RPMI8226 (cell line): ENCODE results near the gene TRAFD1.
"Not testable (repeated sequence)": the region's sequence is repeated elsewhere in the genome, so short reads cannot be mapped to it uniquely, and the experiment has no call there.

Experiments
- DNase-seq: peaks from one replicate; pipeline ENCODE4 v3.0.0-alpha.2; 2015

TRAFD1 gene

DNA sequence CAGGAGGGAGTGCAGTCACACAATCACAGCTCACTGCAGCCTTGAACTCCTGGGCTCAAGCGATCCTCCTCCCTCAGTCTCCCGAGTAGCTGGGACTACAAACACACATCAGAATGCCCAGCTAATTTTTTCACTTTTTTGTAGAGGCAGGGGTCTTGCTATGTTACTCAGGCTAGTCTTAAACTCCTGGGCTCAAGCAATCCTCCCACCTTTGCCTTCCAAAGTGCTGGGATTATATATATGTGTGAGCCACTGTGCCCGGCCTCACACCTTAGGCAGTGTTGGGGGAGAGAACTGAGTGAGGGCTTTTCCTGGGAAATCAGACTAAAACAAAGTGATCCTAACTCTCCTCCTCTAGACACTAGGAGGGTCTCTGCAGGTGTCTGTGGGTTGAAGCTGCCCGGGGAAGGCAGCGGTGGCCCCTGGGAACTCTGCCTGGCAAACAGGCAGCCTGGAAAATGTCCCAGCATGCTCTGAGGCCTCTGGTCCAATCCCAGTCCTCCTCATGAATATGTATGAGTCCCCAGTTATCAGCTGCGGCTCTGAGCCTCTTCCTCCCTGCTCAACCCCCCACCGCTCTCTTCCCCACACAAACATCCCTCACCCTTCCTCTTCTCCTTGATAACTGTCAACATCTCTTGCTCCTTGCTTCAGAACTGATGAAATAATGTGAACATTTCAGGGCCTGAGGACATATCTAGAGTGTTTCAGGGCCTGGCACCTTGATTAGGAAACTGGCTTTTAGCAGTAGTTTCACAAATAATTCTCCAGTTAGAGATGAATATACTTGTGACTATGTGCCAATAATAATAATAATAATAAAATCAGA is 8.9 kb upstream of the TRAFD1 start:
- DNase-seq: no peak

GRCh38 chr12:112117685-112118084 is 7.7 kb upstream of the TRAFD1 start:
- DNase-seq: no peak

- DNase-seq: no peak
These were observed 3.4 kb upstream of the TRAFD1 start for GRCh38 chr12:112121780-112122565.

DNA sequence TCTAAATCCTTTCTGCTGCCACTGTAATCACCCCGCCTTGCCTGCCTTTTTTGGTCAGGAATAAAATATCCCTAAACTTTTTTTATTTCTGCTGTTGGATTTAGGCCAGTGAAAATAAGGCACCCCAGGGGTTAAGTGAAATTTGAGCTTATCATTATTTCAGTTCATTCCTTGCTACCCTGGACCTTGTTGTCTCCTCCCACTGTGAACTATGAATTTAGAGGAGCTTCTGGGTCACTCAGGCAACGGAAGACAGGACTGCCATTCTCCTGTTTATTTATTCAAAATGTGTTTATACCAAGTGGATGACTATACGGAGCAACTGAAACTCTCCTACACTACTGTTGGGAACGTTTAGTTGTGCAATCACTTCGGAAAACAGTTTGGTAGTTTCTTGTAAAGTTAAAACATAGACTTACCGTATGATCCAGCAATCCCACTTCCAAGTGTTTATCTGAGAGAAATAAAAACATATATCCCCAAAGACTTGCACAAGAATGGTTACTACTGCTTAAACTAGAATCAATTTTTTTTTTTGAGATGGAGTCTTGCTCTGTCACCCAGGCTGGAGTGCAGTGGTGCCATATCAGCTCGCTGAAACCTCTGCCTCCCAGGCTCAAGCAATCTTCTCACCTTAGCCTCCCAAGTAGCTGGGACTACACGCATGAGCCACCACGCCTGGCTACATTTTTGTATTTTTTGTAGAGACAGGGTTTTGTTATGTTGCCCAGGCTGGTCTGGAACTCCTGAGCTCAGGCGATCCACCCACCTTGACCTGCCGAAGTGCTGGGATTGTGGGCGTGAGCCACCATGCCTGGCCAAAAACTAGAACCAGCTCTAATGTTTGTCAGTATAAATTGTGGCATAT is 2.3 kb upstream of the TRAFD1 start:
- no peak for DNase-seq

GRCh38 chr12:112124918-112125249 is 476 bp upstream of the TRAFD1 start:
- DNase-seq: no peak

- peak; percentile 12 for DNase-seq
These were observed 659 bp downstream of the TRAFD1 start for GRCh38 chr12:112126000-112126438.

DNA sequence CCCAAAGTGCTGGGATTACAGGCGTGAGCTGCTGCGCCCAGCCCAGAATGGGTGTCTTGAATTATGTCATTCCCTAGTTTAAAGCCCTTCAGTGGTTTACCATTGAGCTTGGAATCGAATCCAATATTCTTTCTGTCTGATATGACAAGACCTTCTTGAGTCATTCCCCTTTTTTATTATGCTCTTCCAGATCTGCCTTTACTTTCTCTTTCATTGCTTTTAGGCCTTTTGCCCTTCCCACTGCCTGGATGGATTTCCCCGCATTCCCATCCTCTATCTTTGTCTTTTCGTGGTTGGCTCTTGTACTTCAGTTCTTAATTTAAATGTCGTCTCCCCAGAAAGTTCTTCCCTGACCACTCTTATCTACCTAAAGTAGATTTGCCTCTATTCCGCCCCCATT is 1.6 kb downstream of the TRAFD1 start:
- no peak for DNase-seq

DNA sequence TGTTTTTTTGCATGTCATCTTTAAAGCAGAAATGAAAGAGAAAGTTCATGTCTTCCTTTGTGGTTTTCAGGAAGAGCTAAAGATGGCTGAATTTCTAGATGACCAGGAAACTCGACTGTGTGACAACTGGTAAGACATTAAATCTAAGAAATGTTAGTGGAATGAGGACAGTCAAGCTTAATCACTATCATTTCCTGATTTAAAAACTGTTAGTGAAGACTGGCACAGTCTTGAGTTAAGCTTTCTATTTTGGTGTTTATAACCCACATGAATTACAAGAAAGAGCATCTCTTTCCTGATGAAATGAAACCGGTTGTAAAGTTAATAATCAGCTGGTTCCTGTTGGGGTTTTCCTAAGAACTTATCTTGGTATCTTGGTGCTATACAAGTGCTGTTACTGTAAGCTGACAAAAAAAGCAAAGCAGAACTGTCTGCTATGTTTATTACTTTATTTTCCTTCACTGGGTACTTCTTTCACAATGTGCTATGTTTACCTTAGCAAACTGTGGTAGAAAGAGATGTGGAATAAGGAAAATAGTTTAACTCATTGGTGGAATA is 5.2 kb downstream of the TRAFD1 start:
- peak; percentile 47 for DNase-seq

DNA sequence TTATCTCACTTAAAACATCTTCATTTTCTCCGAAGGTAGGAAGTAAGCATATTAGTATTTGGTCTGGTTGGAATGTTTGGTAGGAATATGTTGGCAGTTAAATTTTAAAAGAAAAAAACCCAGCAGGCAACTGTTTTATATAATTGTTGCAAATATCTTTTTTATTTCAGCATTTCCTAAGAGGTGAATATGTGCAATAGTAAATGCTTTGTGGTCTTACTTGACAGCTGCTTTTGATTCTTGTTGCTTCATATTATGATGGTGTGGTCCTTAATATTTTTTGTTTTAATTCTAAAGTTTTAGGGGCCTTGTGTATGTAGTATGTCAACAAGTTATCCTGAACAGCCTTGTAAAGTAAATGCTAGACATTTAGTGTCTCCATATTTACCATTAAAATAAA is 6.3 kb downstream of the TRAFD1 start:
- no peak for DNase-seq

DNA sequence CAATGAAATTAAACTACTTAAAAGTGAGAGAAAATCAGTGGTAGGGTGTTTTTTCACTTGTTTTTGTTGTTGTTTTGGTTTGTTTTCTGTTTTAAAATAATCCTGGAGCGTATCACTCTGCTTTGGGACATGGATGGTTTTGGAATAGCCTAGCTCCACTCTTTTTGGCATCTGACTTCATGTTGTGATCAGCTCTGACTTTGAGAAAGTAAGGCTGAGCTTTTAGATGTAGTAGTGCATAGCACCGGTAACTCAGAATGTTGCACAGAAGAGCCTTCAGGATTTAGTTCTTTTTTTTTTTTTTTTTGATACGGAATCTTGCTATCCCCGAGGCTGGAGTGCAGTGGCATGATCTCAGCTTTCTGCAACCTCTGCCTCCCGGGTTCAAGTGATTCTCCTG is 8.1 kb downstream of the TRAFD1 start:
- no peak for DNase-seq

DNA sequence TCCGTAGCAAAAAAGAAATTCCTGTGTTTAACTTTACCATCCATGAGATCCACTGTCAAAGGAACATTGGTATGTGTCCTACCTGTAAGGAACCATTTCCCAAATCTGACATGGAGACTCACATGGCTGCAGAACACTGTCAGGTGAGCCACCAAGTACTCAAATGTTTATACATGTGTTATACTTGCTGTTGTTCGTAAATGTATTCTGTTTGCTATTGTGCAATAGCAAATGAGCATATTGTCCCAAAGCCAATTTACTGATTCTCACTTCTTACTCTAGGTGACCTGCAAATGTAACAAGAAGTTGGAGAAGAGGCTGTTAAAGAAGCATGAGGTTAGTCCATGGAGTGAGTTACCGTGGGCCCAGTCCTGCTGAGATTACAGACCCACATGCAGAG is 9.4 kb downstream of the TRAFD1 start:
- DNase-seq: no peak

DNA sequence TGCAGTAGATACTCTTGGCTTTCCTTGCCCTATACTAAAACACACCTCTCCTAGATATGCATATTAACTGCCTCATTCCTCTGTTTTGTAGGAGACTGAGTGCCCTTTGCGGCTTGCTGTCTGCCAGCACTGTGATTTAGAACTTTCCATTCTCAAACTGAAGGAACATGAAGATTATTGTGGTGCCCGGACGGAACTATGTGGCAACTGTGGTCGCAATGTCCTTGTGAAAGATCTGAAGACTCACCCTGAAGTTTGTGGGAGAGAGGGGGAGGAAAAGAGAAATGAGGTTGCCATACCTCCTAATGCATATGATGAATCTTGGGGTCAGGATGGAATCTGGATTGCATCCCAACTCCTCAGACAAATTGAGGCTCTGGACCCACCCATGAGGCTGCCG is 15.4 kb downstream of the TRAFD1 start:
- DNase-seq: no peak

DNA sequence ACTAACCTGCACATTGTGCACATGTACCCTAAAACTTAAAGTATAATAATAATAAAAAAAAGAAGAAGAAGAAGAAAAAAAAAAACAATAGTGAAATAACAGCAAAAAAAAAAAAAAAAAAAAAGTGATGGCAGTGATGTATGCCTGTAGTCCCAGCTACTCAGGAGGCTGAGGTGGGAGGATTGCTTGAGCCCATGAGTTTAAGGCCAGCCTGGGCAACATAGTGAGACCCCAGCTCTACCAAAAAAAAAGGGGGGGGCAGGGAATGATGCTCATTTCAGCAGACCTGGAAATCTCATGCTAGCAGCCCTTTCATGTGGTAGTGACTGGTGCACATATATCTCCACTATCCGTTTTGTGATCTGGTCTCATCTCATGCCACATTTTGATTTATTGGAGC is 20.8 kb downstream of the TRAFD1 start:
- no peak for DNase-seq

- no peak for DNase-seq
These were observed 22.7 kb downstream of the TRAFD1 start for GRCh38 chr12:112148031-112148513.

DNA sequence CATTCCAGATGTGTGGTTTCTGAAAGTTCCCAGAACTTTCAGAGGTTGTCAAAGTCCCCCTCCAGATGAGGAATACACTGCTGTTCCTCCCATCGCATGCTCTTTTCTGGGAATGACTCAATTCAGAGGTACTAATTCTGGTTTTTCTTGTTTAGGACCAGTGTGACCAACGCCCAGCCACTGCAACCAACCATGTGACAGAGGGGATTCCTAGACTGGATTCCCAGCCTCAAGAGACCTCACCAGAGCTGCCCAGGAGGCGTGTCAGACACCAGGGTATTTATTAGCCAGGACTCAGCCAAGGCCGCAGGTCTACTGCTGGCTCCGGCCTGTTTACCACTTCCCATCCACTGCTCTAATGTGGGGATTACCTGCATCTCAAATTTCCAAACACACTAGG is 24.2 kb downstream of the TRAFD1 start:
- no peak for DNase-seq

GRCh38 chr12:112151766-112152541 is 26.6 kb downstream of the TRAFD1 start:
- no peak for DNase-seq

DNA sequence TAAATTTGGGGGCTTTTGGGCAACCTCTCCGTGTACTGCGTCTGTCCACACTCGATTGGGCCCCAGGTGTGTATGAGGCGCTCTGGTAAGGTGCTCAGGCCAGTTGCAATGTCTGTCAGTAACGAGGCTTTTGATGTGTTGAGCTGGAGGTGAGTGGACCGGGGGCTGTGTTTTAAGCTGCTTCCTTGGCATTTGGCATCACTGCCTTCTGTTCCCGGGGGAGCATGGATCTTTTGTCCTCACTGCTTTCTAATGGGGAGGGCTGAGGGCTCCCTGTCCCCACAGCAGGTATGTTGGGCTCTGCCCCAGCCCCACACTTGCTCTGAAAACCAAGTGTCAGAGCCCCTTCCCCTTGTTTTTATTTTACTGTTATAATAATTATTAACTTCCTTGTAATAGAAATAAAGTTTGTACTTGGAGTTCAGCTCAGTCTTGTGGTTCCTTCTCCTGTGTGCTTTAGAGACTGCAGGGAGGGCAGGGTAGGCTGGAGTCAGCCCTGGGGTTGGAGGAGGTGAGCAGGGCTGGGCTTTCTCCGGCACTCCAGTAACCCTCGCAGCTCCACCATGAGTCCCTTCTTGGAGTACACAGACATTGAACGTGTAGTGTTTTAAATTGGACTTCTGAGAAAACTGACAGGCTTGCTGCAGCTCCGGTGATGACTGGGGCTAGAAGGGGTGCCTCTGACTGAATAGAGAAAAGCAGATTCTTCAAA is 28.0 kb downstream of the TRAFD1 start:
- no peak for DNase-seq

DNA sequence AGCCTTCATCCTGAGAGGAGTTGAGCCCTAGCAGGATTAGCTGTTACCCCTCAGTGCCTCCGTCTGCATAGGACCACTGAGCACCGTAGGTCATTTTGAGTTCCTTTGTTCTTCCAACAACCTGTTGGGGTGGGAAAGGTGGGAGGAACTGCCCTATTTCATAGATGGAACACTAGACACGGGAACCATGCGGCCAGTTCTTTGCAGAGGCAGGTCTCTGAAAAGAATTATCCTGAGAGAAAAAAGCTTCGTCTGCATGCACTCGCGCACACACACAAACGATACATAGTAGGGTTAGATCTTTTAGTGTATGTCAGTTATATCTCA is 28.5 kb downstream of the TRAFD1 start:
- no peak for DNase-seq

DNA sequence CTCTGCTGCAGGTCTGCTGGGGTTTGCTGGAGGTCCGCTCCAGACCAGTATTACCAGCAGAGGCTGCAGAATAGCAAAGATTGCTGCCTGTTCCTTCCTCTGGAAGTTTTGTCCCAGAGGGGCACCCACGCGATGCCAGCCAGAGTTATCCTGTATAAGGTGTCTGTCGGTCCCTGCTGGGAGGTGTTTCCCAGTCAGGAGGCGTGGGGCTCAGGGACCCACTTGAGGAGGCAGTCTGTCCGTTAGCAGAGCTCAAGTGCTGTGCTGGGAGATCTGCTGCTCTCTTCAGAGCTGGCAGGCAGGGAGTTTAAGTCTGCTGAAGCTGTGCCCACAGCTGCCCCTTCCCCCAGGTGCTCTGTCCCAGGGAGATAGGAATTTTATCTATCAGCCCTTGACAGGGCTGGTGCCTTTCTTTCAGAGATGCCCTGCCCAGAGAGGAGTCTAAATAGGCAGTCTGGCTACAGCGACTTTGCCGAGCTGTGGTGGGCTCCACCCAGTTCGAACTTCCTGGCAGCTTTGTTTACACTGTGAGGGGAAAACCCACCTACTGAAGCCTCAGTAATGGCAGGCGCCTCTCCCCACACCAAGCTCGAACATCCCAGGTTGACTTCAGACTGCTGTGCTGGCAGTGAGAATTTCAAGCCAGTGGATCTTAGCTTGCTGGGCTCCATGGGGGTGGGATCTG is 33.2 kb downstream of the TRAFD1 start:
- DNase-seq: not testable (repeated sequence)

- no peak for DNase-seq
These were observed 33.8 kb downstream of the TRAFD1 start for GRCh38 chr12:112159146-112159541.

- no peak for DNase-seq
These were observed 35.3 kb downstream of the TRAFD1 start for GRCh38 chr12:112160611-112161010.
